ENCODE data around the gene POU4F1. TPM values are rescaled to one million over a fixed set of nuclear protein-coding genes. Genes with fewer than 3 reads are reported as not detected.

POU4F1 gene
- total RNA-seq, 1 experiment from 2014 or later = 0.26 TPM

GRCh38 chr13:78623132-78623531, 19.8 kb upstream of the POU4F1 start:
- WGBS (ENCODE audit: extremely low coverage, insufficient read length, low lambda C conversion rate) = no CpG with 5 or more reads among the region's 3 CpGs
- Histone ChIP-seq H3K9ac (ENCODE audit: extremely low read depth, insufficient read length, low read length) (no peak overlapping the region), H3K27ac (ENCODE audit: insufficient read length, low read depth, low read length) (no peak overlapping the region)

More at GRCh38 chr13:78623132-78623531, 19.8 kb upstream of the POU4F1 start:
- H3K9me3 Mint-ChIP-seq = no peaks in the 10 kb centered on the region
- Histone ChIP-seq H3K23me2 (ENCODE audit: insufficient read length, low read depth, low read length, poor library complexity, severe bottlenecking) (no peaks in the 10 kb centered on the region), H2BK5ac (ENCODE audit: insufficient read length, low read length) (no peak overlapping the region), H2BK12ac (ENCODE audit: insufficient read length, low read depth, low read length) (no peak overlapping the region), H4K5ac (ENCODE audit: insufficient read length, low read depth, low read length) (no peak overlapping the region), H3T11ph (ENCODE audit: low read length) (no peak overlapping the region), H4K8ac (replicated peaks; ENCODE audit: insufficient read length, low read depth, low read length) (no peak overlapping the region), H3K4ac (ENCODE audit: low read depth, low read length) (no peak overlapping the region), H3K56ac (ENCODE audit: insufficient read length, low read depth, low read length) (no peak overlapping the region), H3K27me3 (ENCODE audit: insufficient read depth, low read length) (no peaks in the 10 kb centered on the region), H3K14ac (ENCODE audit: insufficient read depth, low read length) (no peak overlapping the region), H2BK120ac (ENCODE audit: low read depth, low read length, poor library complexity, severe bottlenecking) (no peak overlapping the region), H3K9me3 (ENCODE audit: control insufficient read depth, low read depth, low read length) (no peaks in the 10 kb centered on the region), H3K4me2 (ENCODE audit: insufficient read depth, insufficient read length, low read length) (no peak overlapping the region), H2BK15ac (ENCODE audit: low read depth, low read length) (no peak overlapping the region), H4K91ac (ENCODE audit: insufficient read length, low read depth, low read length) (no peak overlapping the region), H3K79me2 (ENCODE audit: insufficient read depth, low read length) (no peaks in the 10 kb centered on the region), H3K79me1 (ENCODE audit: insufficient read depth, low read depth, low read length, poor library complexity, severe bottlenecking) (no peaks in the 10 kb centered on the region), H4K20me1 (ENCODE audit: control insufficient read depth, insufficient read depth, insufficient read length) (no peaks in the 10 kb centered on the region), H2AK5ac (ENCODE audit: insufficient read length, low read length) (no peak overlapping the region), H3K4me1 (ENCODE audit: insufficient read depth, low read length) (no peaks in the 10 kb centered on the region), H3K23ac (ENCODE audit: insufficient read length, low read depth, low read length) (no peak overlapping the region), H2BK20ac (ENCODE audit: low read depth, low read length, poor library complexity, severe bottlenecking) (no peak overlapping the region), H2AFZ (ENCODE audit: low read length) (no peak overlapping the region), H3K18ac (ENCODE audit: insufficient read length, low read depth, low read length) (no peak overlapping the region)
- H3K27ac Mint-ChIP-seq = no peak overlapping the region
- H3K27me3 Mint-ChIP-seq (ENCODE audit: low read depth) = no peaks in the 10 kb centered on the region
- H3K4me1 Mint-ChIP-seq = no peaks in the 10 kb centered on the region
- peaks cover 7 to 27% (median 19%) of the 10 kb centered on the region in 3 experiments; a peak in 6 of 7 replicates for H3K36me3 Mint-ChIP-seq (ENCODE audit: insufficient read depth in 1 of 3, low read depth in 3 of 3)
- no peak for TF ChIP-seq CTCF (conservative IDR thresholded peaks at IDR 0.05)
- H3K4me3 Mint-ChIP-seq = no peak overlapping the region
- no peak for DNase-seq

All from H9 (cell line).